Brain microvascular endothelial cell (primary cell): Measurements from ENCODE around the gene LRRC56.
A peak's percentile ranks its signal among the peaks of the same experiment; 100 is the strongest.

Experiments
- DNase-seq: peaks from one replicate; pipeline ENCODE4 v3.0.0-alpha.2; 2020
- H3K27ac ChIP-seq: fragments of 250-450 bp; sonication (Bioruptor Pico); 2 replicates; pipeline ENCODE4 v1.5.1; 2020; ENCODE audit warnings: mild to moderate bottlenecking, moderate library complexity
- H3K27me3 ChIP-seq: fragments of 250-450 bp; sonication (Bioruptor Pico); replicated peaks from 2 replicates; pipeline ENCODE4 v1.5.1; 2020; ENCODE audit warnings: mild to moderate bottlenecking
- H3K36me3 ChIP-seq: fragments of 250-450 bp; sonication (Bioruptor Pico); replicated peaks from 2 replicates; pipeline ENCODE4 v1.5.1; 2020; ENCODE audit warnings: mild to moderate bottlenecking
- H3K4me3 ChIP-seq: 2 replicates; pipeline ENCODE4 v1.5.1; 2011; ENCODE audit warnings: low read depth, mild to moderate bottlenecking, control low read depth, low read length, moderate library complexity
- CTCF ChIP-seq: IDR thresholded peaks from 2 replicates; pipeline ENCODE4 v1.5.1; 2011; ENCODE audit warnings: low read depth, mild to moderate bottlenecking, moderate library complexity, low read length, control low read depth, inconsistent platforms; ENCODE audit errors: missing control alignments
- in situ Hi-C: cut with HindIII; loops from 2 replicates; pipeline ENCODE4 v1.10.0; 2017; ENCODE audit warnings: low sequenced_read_pairs, low pct_ligation_motif_present

The LRRC56 gene

GRCh38 chr11:574632-575312, 37.4 kb downstream of the LRRC56 start:
- Histone ChIP-seq H3K27me3 (peaks cover 8% of the 10 kb centered on the region), H3K36me3 (no peaks in the 10 kb centered on the region), H3K27ac (no peak overlapping the region), H3K4me3 (peak overlapping the region; percentile 57)
- in situ Hi-C loops, result no loop called here
- no peak for DNase-seq
- TF ChIP-seq CTCF, result no peak

- Histone ChIP-seq H3K4me3 (peak overlapping the region; percentile 57), H3K27ac (no peak overlapping the region), H3K36me3 (no peaks in the 10 kb centered on the region), H3K27me3 (peaks cover 8% of the 10 kb centered on the region)
- DNase-seq, result no peak
- in situ Hi-C loops, result no loop called here
- TF ChIP-seq CTCF, result no peak
These were observed 38.1 kb downstream of the LRRC56 start for GRCh38 chr11:575313-575995.

- Histone ChIP-seq H3K27ac (peak within 1 kb of the TSS; percentile 99), H3K27me3 (peaks cover 8% of the 10 kb centered on the region), H3K36me3 (no peaks in the 10 kb centered on the region), H3K4me3 (peak within 1 kb of the TSS; percentile 95)
- DNase-seq, result peak; percentile 89
- TF ChIP-seq CTCF, result no peak
- in situ Hi-C loops, result no loop called here
These were observed 38.9 kb downstream of the LRRC56 start, which contains the start of gene PHRF1 for GRCh38 chr11:575996-576768. Gene PHRF1, plus strand, starts transcription at chr11:576470. Its CDS starts 5,043 bp downstream, at chr11:581513.

GRCh38 chr11:576811-577610, 39.7 kb downstream of the LRRC56 start:
- H3K27me3 ChIP-seq, result peaks cover 8% of the 10 kb centered on the region
- in situ Hi-C loops, result no loop called here
- no peak for TF ChIP-seq CTCF
- H3K36me3 ChIP-seq, result peaks cover 4% of the 10 kb centered on the region
- H3K27ac ChIP-seq, result peak overlapping the region; percentile 62
- DNase-seq, result no peak
- H3K4me3 ChIP-seq, result peak overlapping the region; percentile 95

- Histone ChIP-seq H3K36me3 (peaks cover 8% of the 10 kb centered on the region), H3K27me3 (peaks cover 8% of the 10 kb centered on the region), H3K4me3 (peak overlapping the region; percentile 95), H3K27ac (no peak overlapping the region)
- in situ Hi-C loops, result no loop called here
- no peak for DNase-seq
- no peak for TF ChIP-seq CTCF
These were observed 40.2 kb downstream of the LRRC56 start for GRCh38 chr11:577611-577894.
